ENCODE data around the gene ERC1.
"Not testable (repeated sequence)": the region's sequence is repeated elsewhere in the genome, so short reads cannot be mapped to it uniquely, and the experiment has no call there.

ERC1 gene

GRCh38 chr12:988646-989045, 2.4 kb upstream of the ERC1 start:
- no peak for DNase-seq

DNA sequence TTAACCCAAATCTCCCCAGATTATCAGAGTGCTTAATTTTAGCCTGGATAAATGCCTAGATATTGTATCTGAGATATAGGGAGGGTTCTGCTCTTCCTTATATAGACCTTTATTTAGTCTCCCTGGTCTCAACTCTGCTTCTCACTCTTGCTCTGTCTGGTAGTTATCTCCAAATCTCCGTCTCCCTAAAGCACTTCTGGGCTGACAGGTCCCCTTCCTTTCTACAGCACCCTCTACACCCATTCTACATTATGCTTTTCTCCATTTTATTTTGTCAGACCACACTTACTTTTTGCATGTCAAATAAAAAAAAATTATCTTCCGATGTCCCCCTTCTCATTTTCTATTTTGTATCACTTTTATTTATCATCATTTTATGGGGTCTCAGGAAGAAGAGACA, 2.0 kb upstream of the ERC1 start:
- no peak for DNase-seq

- peak; percentile 78 for DNase-seq
These were observed 1.0 kb upstream of the ERC1 start for GRCh38 chr12:989751-990660.

DNA sequence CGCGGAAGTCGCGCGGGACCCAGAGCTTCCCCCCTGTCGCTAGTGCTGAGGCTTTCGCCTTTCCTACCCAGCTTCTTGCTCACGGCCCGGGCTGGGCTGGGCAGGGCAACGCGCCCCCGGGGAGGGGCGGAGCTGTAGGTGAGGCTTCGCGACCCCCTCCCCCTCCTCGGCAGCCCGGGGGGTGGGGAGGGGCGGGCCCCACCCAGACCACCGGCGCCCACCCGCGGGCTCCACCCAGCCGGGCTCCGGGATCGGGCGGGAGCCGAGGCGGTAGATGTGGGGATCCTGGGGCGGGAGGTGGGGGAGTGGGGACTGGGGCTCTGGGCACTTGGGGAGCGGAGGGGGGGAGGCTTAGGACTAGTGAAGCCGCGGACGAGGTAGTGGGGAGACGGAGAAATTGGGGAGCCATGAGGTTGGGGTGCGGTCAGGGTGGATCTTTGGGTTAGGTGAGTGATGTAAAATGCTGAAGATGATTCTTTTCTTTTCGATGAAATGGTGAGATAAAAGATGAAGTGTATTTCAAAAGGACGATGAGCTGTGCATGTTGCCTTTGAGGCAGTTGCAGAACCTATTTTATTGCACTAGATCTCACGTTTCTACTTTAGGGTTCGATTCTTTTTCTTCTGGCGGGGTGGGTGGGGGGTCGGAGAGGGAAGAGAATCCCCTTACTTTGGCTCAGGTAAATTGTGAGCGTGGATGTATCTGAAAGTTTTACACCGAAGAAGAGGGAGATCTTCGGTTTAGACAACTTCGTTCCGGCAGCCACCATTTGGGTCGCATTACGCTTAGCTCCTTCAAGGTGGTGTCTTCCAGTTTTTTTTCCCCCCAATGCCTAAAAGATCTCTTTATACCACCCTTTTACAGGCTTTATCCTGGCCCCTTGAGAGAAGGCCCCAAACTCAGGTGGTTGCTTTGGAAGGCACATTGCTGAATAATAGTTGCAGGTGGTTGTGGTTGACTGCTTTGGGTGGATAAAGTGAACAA, 619 bp downstream of the ERC1 start:
- DNase-seq = no peak

DNA sequence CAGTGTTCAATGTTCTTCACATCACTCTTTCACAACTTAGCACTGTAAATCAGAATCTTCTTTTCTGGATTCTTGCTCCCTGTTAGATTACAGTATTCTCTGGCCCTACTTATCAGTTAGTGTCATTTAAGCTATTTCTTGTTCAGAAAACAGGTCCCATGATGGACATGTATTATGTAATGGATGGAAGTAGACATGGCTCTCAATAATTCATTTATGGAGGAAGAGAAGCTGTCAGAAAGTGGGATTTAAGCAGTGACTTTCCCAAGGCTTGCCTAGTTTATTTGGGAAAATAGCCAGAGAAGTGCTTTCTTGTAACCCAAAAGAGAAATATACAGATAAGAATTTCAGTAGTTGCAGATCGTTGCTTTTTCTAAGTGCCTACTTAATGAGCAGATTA, 1.6 kb downstream of the ERC1 start:
- no peak for DNase-seq

DNA sequence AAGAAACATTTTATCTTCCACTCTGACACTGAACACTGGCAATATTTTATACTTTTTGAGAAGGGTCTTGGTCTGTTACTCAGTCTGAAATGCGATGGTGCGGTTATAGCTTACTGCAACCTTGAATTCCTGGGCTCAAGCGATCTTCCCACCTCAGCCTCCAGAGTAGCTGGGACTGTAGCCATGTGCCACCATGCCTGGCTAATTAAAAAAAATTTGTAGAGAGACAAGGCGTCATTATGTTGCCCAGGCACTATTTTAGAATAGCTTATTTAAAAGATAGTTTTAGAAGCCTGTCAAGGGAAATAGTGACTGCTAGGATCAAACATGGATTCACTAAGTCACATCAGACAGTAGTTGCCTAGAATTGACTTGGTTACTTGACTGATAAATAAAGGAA, 5.9 kb downstream of the ERC1 start:
- no peak for DNase-seq

- DNase-seq = no peak
These were observed 6.5 kb downstream of the ERC1 start for GRCh38 chr12:997505-997904.

DNA sequence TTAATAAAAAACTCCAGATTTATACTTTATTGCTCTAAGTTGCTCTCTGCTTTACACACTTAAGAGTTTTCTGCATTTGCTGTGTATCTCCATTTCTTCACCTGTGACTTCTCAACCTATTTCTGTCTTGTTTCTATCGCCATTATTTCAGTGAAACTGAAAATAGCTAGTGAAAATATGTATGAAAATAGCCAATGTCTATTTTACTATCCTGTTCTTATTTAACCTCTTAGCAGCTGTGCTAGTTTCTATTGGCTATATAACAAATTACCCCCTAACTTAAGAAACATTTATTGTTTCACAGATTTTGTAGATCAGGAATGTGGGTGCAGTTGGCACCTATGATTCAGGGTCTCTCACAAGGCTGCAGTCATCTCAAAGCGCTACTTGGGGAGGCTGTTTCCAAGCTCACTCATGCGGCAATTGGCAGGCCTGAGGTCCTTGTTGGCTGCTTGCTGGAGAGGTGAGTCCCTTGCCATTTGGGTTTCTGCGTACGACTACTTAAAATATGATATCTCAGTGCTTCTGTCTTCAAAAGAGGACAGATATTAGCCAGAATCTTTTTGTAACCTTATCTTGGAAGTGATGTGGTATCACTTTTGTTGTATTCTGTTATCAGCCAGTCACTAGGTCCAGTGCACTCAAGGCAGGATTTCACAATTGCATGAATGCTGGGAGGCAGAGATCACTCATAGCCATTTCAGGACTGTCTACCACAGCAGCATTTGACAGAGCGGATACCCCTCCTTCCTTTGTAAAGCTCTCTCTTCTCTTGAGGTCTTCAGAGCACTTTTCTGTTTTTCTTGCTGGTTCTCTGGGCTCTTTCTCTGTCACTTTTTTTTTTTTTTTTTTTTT, 7.2 kb downstream of the ERC1 start:
- DNase-seq = no peak

DNA sequence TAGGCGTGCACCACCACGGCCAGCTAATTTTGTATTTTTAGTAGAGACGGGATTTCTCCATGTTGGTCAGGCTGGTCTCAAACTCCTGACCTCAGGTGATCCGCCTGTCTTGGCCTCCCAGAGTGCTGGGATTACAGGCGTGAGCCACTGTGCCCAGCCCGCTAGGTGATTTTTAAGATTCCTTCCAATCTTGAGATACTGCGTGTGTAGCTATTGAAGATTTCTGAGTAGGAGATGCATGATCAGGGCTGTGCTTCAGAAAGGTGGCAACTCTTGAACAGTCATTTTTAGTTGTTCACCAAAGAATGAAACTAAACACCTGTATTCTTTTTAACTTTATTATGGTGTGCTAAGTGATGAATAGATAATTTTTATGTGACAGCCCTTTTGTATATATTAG, 8.7 kb downstream of the ERC1 start:
- not testable (repeated sequence) for DNase-seq

DNA sequence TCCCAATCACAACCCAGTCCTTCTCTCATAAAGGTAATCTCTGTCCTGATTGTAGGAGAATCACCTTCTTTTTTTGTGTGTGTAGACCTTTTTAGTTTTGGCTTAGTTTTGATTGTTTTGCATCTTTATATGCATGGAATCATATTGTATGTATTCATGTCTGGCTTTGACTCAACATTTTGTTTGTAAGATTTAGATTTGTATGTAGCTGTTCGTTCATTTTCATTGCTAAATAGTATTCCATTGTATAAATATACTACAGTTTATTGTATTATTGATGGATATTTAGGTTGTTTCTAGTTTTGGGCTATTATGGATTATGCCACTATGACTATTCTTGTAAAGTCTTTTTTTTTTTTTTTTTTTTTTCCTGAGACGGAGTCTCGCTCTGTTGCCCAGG, 10.5 kb downstream of the ERC1 start:
- DNase-seq = no peak

GRCh38 chr12:1003600-1004271, 12.7 kb downstream of the ERC1 start:
- no peak for DNase-seq

DNA sequence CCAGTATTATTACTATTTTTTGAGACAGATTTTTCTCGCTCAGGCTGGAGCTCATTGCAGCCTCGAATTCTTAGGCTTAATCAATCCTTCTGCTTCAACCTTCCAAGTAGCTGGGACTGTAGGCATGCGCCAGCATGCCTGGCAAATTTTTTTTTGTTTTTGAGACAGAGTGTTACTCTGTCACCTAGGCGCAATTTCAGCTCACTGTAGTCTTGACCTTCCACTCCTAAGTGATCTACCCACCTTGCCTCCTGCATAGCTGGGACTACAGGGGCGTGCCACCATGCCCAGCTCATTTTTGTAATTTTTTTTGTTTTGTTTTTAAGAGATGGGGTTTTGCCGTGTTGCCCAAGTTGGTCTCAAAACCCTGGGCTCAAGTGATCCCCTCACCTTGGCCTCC, 15.2 kb downstream of the ERC1 start:
- DNase-seq = no peak

GRCh38 chr12:1007276-1007675, 16.3 kb downstream of the ERC1 start:
- no peak for DNase-seq

- DNase-seq = no peak
These were observed 17.0 kb downstream of the ERC1 start for GRCh38 chr12:1007994-1008393.

DNA sequence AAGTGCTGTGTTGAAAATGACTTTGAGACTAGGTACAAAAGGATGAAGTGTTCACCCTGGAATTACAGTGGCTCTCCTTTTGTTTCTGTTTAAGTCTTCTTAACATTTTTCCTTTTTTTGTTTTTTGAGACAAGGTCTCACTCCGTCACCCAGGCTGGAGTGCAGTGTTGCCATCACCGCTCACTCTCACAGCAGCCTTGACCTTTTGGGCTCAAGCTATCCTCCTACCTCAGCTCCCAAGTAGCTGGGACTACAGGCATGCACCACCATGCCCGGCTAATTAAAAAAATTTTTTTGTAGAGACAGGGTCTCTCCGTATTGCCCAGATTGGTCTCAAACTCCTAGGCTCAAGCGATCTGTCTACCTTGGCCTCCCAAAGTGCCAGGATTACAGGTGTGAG, 20.1 kb downstream of the ERC1 start:
- no peak for DNase-seq

DNA sequence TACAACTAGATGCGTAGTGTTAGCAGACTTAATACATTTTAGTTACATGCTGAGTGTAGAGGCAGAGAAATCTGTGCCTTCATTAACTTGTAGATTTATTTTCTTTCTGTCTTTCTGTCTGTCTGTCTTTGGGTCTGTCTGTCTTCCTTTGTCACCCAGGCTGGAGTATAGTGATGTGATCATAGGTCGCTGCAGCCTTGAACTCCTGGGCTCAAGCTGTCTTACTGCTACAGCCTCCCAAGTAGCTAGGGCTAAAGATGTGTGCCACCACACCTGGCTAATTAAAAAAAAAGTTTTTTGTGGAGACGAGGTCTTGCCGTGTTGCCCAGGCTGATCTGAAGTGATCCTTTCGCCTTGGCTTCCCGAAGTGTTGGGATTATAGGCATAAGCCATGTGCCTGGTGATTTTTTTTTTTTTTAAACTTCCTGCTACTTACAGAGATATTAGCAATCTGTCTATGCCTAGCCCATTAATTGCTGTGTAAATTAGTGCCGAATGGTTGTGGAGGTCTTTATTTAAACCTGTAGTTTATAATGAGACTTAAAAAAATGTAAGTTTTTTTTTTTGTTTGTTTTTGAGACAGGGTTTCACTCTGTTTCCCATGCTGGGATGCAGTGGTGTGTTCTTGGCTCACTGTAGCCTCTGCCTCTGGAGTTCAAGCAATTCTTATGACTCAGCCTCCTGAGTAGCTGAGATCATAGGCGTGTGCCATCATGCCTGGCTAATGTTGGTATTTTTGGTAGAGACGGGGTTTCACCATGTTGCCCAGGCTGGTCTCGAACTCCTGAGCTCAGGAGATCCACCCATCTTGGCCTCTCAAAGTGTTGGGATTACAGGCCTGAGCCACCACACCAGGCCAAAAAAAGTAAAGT, 22.8 kb downstream of the ERC1 start:
- peak; percentile 72 for DNase-seq

- DNase-seq = no peak
These were observed 28.3 kb downstream of the ERC1 start for GRCh38 chr12:1019283-1019682.

DNA sequence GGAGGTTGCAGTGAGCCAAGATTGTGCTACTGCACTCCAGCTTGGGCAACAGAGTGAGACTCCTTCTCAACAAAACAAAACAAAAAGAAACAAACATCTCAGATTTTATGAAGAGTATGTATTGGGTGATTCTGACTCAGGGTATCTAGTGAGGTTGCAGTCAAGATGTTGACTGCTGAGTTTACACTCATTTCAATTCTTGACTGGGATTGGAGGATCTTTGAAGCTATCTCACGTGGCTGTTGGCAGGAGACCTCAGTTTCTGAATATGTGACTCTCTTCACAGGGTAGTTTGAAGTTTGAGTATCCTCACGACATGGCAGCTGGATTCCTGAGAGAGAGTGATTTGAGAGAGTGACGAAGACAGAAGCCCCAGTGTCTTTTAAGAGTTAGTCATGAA, 29.4 kb downstream of the ERC1 start:
- DNase-seq = no peak

DNA sequence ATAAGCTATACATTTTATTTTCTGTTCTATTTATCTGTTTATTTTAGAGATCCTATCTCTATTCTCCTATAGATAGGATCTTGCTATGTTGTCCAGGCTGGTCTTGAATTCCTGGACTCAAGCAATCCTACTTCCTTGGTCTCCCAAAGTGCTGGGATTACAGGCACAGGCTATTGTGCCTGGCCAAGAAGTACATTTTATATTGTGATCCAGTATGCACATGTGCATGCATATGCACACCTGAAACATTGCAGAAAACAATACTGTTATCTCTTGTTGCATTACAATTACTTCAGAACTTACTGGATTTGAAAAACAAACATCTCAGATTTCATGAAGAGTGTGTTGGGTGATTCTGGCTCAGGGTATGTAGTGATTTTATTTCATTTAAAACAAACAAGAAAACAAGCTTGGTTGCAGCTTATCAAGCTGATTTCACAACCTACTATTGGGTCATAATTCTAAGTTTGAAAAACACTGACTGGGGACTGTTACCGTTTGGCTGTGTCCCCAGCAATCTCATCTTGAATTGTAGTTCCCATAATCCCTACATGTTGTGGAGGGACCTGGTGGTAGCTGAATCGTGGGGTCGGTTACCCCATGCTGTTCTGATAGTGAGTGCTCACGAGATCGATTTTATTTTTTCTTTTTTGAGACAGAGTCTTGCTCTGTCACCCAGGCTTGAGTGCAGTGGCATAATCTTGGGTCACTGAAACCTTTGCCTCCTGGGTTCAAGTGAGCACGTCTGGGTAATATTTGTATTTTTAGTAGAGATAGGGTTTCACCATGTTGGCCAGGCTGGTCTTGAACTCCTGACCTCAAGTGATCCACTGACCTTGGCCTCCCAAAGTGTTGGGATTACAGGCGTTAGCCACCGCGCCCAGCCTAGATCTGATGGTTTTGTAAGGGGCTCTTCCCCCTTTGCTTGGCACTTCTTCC, 31.3 kb downstream of the ERC1 start:
- no peak for DNase-seq

GRCh38 chr12:1030779-1031178, 39.8 kb downstream of the ERC1 start:
- DNase-seq = no peak
